A673 (cell line): ENCODE results near the gene MAP2K5.

Source experiments
- CTCF ChIP-seq: fragments of 300-800, 200-600 bp; sonication (generic); conservative IDR thresholded peaks from 2 replicates; pipeline ENCODE4 v1.5.1; 2017; ENCODE audit warnings: low read depth, mild to moderate bottlenecking, antibody characterized with exemption, low read length, moderate library complexity, mixed read lengths
- EZH2 ChIP-seq: fragments of 200-600 bp; sonication (generic); IDR thresholded peaks from 2 replicates; pipeline ENCODE4 v1.6.1; 2017; ENCODE audit warnings: borderline replicate concordance, low read depth, mild to moderate bottlenecking, mixed read lengths, antibody characterized with exemption, low read length; ENCODE audit not compliant: poor library complexity, severe bottlenecking

GRCh38 chr15:67579164-67579563 is 36.7 kb downstream of the MAP2K5 start:
- no peak for TF ChIP-seq CTCF
- no peak for TF ChIP-seq EZH2
